Esophagus squamous epithelium (tissue), 4 donors: Measurements from ENCODE around the gene H6PD.

Experiments
- CTCF ChIP-seq, 6 experiments: fragments of 450-650 bp in 4 of 6; fragments of 200-600 bp in 2 of 6; sonication (generic) in 2 of 6; IDR thresholded peaks; one replicate each; pipeline ENCODE4 v1.5.1; 2016 to 2019; ENCODE audit warnings: antibody characterized with exemption in 6 of 6, mild to moderate bottlenecking in 4 of 6, moderate library complexity in 4 of 6
- POLR2A ChIP-seq, 4 donors: fragments of 450-650 bp; IDR thresholded peaks; one replicate each; pipeline ENCODE4 v1.6.1; 2017; ENCODE audit warnings: antibody characterized with exemption in 4 of 4, mild to moderate bottlenecking in 4 of 4, moderate library complexity in 3 of 4

DNA sequence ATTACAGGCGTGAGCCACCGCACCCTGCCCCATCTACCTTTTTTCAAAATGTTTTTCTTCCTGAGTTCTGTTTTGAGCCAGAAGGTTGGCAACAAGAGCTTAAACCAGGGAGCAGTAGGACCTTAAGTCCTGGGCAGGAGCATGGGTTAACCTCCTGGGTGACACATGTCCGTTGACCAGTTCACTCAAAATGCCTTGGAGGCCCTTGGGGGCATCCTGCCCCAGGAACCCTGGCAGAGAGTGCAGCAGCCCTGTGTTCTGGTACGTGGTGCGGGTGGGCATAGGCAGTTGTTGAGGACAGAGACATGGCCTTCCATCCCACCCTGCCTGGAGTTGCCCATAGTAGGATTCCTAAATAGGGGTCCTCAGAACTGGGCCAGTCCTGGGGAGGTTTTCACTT is 11.6 kb downstream of the H6PD start:
- no peak for TF ChIP-seq CTCF (IDR thresholded peaks at IDR 0.05)
- TF ChIP-seq POLR2A (IDR thresholded peaks at IDR 0.05): no peak
